Retinal pigment epithelial cell (primary cell): ENCODE results near the gene RPS6KB2.

ENCODE experiments used
- DNase-seq: peaks from one replicate; pipeline ENCODE4 v3.0.0-alpha.2; 2010; ENCODE audit warnings: low read depth
- H3K4me3 ChIP-seq: 2 replicates; pipeline ENCODE4 v1.5.1; 2011; ENCODE audit warnings: mild to moderate bottlenecking, low read length, control low read depth, moderate library complexity
- TF ChIP-seq, protein P1 (sequence below): conservative IDR thresholded peaks from 2 replicates; pipeline ENCODE4 v1.5.1; 2011; ENCODE audit warnings: low read depth, low read length, control low read depth, inconsistent platforms

Gene RPS6KB2

DNA sequence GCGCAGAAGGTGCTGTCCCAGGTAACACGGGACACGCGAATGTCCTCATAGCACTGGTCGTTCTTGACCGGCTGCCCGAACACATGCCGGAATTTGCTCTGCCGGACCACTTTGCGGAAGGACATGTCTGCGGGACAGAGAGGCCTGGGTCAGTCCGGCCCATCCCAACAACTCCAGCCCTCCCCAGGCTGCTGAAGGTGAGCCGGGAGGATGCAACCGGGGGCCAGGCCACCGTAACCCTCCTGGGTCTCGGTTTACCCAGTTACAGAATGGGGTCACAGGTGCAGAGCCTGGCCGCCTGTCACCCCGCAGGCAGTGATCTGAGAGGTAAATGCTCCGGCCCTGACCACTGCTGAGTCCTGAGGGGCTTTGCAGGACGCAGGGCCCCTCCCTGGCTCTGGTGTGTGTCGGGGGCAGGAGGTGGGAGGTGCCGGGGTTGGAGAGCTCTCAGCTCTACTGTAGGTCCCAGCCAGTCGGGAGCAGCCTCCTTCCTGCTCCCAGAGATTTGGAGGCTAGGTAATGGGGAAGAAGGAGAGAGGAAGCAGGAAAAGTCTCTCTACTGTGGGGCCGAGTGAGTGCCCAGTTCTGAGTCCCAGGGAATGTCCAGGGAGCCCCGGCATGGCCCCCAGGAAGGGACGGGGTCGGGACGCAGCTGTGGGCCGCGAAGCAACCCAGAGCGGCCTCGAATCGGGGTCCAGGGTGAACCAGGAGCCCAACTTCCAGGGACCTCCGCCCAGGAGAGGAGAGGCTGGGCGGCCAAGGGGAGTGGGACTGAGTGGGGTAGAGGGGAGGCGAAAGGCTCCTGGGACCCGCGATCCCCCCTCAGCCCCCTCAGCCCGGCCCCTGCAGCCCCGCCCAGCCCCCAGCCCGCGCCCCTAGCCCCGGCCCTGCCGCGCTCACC, 14.5 kb downstream of the RPS6KB2 start:
- TF ChIP-seq, protein P1, sequence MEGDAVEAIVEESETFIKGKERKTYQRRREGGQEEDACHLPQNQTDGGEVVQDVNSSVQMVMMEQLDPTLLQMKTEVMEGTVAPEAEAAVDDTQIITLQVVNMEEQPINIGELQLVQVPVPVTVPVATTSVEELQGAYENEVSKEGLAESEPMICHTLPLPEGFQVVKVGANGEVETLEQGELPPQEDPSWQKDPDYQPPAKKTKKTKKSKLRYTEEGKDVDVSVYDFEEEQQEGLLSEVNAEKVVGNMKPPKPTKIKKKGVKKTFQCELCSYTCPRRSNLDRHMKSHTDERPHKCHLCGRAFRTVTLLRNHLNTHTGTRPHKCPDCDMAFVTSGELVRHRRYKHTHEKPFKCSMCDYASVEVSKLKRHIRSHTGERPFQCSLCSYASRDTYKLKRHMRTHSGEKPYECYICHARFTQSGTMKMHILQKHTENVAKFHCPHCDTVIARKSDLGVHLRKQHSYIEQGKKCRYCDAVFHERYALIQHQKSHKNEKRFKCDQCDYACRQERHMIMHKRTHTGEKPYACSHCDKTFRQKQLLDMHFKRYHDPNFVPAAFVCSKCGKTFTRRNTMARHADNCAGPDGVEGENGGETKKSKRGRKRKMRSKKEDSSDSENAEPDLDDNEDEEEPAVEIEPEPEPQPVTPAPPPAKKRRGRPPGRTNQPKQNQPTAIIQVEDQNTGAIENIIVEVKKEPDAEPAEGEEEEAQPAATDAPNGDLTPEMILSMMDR, result no peak
- peak overlapping the region; percentile 78 for H3K4me3 ChIP-seq
- no peak for DNase-seq

GRCh38 chr11:67445515-67445914, 17.2 kb downstream of the RPS6KB2 start:
- DNase-seq, result no peak
- no peak overlapping the region for H3K4me3 ChIP-seq
- TF ChIP-seq, protein P1, result no peak

DNA sequence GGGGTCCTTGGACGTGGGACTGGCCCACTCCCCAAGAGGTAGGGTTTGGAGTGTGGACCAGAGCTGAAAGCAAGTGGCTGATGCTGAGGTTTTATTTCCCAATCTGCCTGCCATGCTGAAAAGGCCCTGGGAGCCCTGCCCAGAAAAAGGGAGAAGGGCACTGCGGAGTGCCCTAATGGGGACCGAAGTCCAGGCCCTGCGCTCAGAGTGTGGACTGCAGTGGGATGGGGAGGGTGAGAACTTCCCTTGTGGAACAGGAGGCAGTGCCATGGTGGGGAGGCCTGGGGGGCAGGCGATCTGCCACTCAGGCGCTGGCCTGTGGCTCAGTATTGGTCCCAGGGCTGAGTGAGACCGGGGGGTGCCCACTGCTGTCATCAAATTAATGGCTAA, 19.9 kb downstream of the RPS6KB2 start:
- no peak overlapping the region for H3K4me3 ChIP-seq
- TF ChIP-seq, protein P1, result no peak
- DNase-seq, result no peak

GRCh38 chr11:67449116-67449844, 21.0 kb downstream of the RPS6KB2 start:
- H3K4me3 ChIP-seq, result no peak overlapping the region
- TF ChIP-seq, protein P1, result no peak
- DNase-seq, result no peak

DNA sequence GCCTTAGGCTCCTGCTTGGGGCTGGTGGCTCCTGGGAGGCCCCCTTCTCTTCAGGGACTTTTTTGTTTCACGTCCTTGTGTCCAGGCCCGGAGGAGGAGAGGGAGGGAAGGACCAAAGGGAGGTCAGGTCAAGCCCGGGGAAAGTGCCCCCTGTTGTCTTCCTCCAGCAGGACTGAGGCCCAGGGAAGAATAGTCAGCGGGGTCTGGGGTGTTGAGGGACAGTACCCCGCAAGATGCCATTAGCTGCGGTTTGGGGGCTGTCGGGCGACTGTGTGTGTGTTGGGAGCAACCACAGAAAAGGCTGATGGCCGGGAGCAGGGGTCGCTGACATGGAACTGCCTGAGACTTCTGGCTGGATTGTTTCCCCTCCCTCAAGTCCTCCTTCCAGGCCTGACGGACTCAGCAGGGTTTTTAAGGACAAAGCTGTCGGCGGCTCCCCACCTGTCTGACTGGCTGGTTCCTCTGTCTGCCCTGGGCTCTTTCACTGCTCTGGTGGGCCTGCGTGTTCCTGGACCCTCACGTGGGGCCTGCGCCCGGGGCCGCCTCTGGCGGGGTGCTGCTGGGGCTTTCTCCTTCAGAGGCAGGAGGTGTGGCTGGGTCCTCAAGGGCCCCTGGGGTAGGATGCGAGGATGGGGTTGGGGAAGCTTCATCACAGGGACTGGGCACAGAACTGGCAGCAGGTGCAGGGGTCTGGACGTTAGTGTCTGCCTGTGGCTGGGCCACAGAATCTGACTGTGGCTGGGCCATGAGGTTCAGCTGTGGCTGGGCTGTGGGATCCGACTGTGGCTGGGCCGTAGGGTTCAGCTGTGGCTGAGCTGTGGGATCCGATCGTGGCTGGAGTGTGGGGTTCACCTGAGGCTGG, 22.7 kb downstream of the RPS6KB2 start:
- no peak overlapping the region for H3K4me3 ChIP-seq
- DNase-seq, result no peak
- TF ChIP-seq, protein P1, result no peak

DNA sequence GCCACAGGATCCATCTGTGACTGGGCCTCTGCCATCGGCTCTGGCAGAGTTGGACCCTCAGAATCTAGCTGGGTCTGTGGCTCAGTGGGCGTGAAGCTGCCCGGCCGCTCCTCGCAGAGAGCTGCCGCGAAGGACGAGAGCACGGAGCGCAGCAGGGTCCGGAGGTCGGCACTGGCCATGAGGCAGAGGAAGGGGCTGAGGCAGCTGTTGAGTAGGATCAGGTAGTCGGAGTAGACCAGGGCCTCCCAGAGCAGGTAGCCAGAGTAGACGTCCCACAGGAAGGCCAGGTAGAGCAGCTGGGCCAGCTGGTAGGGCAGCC, 23.3 kb downstream of the RPS6KB2 start:
- DNase-seq, result no peak
- TF ChIP-seq, protein P1, result no peak
- H3K4me3 ChIP-seq, result no peak overlapping the region
